Mesendoderm (in vitro differentiated cells): ENCODE measurements around the gene KRTAP12-3.

ENCODE experiments used
- DNase-seq: peaks from one replicate; pipeline ENCODE4 v3.0.0; 2013
- H2AK5ac ChIP-seq: 2 replicates; pipeline ENCODE4 v1.6.1; 2013; ENCODE audit warnings: low read length, inconsistent platforms
- H2BK120ac ChIP-seq: 2 replicates; pipeline ENCODE4 v1.6.1; 2013; ENCODE audit warnings: low read depth, mild to moderate bottlenecking, low read length, moderate library complexity, mixed read lengths
- H2BK15ac ChIP-seq: replicated peaks from 2 replicates; pipeline ENCODE4 v1.6.1; 2013; ENCODE audit warnings: low read depth, mild to moderate bottlenecking, moderate library complexity
- H2BK5ac ChIP-seq: 2 replicates; pipeline ENCODE4 v1.6.1; 2013; ENCODE audit warnings: low read length, inconsistent platforms
- H3K18ac ChIP-seq: 2 replicates; pipeline ENCODE4 v1.6.1; 2013; ENCODE audit warnings: mild to moderate bottlenecking, low read length, mixed read lengths
- H3K23ac ChIP-seq: one replicate; pipeline ENCODE4 v1.6.1; 2013; ENCODE audit warnings: low read length
- H3K27ac ChIP-seq: 2 replicates; pipeline ENCODE4 v1.5.1; 2013; ENCODE audit warnings: low read depth, mild to moderate bottlenecking, inconsistent platforms, low read length, moderate library complexity
- H3K27me3 ChIP-seq: 2 replicates; pipeline ENCODE4 v1.6.1; 2013; ENCODE audit warnings: low read length, control low read depth, mild to moderate bottlenecking, inconsistent platforms; ENCODE audit not compliant: insufficient read depth, poor library complexity
- H3K36me3 ChIP-seq: 2 replicates; pipeline ENCODE4 v1.6.1; 2013; ENCODE audit warnings: low read length, inconsistent platforms; ENCODE audit not compliant: control insufficient read depth, insufficient read depth
- H3K4ac ChIP-seq: one replicate; pipeline ENCODE4 v1.6.1; 2013; ENCODE audit warnings: low read depth, mild to moderate bottlenecking, low read length, moderate library complexity
- H3K4me1 ChIP-seq: 2 replicates; pipeline ENCODE4 v1.6.1; 2013; ENCODE audit warnings: low read depth, low read length, inconsistent platforms; ENCODE audit not compliant: control insufficient read depth
- H3K4me2 ChIP-seq: 2 replicates; pipeline ENCODE4 v1.6.1; 2013; ENCODE audit warnings: low read length
- H3K4me3 ChIP-seq: 2 replicates; pipeline ENCODE4 v1.5.1; 2013; ENCODE audit warnings: mild to moderate bottlenecking, low read length
- H3K56ac ChIP-seq: one replicate; pipeline ENCODE4 v1.6.1; 2013; ENCODE audit warnings: low read length
- H3K79me1 ChIP-seq: 2 replicates; pipeline ENCODE4 v1.6.1; 2013; ENCODE audit warnings: low read length, inconsistent platforms
- H3K79me2 ChIP-seq: 2 replicates; pipeline ENCODE4 v1.6.1; 2013; ENCODE audit warnings: mild to moderate bottlenecking, low read length; ENCODE audit not compliant: control insufficient read depth, insufficient read depth
- H3K9ac ChIP-seq: 2 replicates; pipeline ENCODE4 v1.6.1; 2013; ENCODE audit warnings: low read length, inconsistent platforms
- H4K5ac ChIP-seq: one replicate; pipeline ENCODE4 v1.6.1; 2013; ENCODE audit warnings: low read length
- H4K8ac ChIP-seq: one replicate; pipeline ENCODE4 v1.6.1; 2013; ENCODE audit warnings: low read depth, mild to moderate bottlenecking, control low read depth, low read length, moderate library complexity
- WGBS: extraction: QIAGEN DNeasy Blood & Tissue Kit; methylation state at CpG from one replicate; pipeline ENCODE4 v1.1.7; 2013; ENCODE audit warnings: low lambda C conversion rate, missing lambda C conversion rate; ENCODE audit not compliant: insufficient coverage; ENCODE audit errors: extremely low coverage; 5-methylcytosine and 5-hydroxymethylcytosine counted together

Gene KRTAP12-3

GRCh38 chr21:44666401-44667320 lies 8.9 kb downstream of the KRTAP12-3 start, which contains the start of gene KRTAP12-2:
TSS of gene KRTAP12-2 (minus strand) at chr21:44666927. CDS start at chr21:44666886, 41 bp downstream.
- Histone ChIP-seq H2BK120ac (no peak within 1 kb of the TSS), H3K4me1 (no peaks in the 10 kb centered on the region), H3K56ac (no peak within 1 kb of the TSS), H2BK5ac (no peak within 1 kb of the TSS), H3K4ac (no peak within 1 kb of the TSS), H3K18ac (no peak within 1 kb of the TSS), H3K23ac (no peak within 1 kb of the TSS), H2BK15ac (no peak within 1 kb of the TSS), H4K5ac (no peak within 1 kb of the TSS), H3K36me3 (no peaks in the 10 kb centered on the region), H3K4me2 (no peak within 1 kb of the TSS), H3K9ac (no peak within 1 kb of the TSS), H3K27me3 (no peaks in the 10 kb centered on the region), H3K4me3 (no peak within 1 kb of the TSS), H3K79me1 (no peaks in the 10 kb centered on the region), H3K79me2 (no peaks in the 10 kb centered on the region), H3K27ac (no peak within 1 kb of the TSS), H2AK5ac (no peak within 1 kb of the TSS), H4K8ac (no peak within 1 kb of the TSS)
- WGBS = no CpG with 5 or more reads among the region's 19 CpGs
- DNase-seq = no peak

- Histone ChIP-seq H3K27me3 (no peaks in the 10 kb centered on the region), H4K5ac (no peak overlapping the region), H3K79me2 (no peaks in the 10 kb centered on the region), H3K4ac (no peak overlapping the region), H3K4me3 (no peak overlapping the region), H3K23ac (no peak overlapping the region), H3K9ac (no peak overlapping the region), H3K56ac (no peak overlapping the region), H3K18ac (no peak overlapping the region), H2AK5ac (no peak overlapping the region), H3K27ac (no peak overlapping the region), H3K4me2 (no peak overlapping the region), H2BK120ac (no peak overlapping the region), H3K36me3 (no peaks in the 10 kb centered on the region), H3K4me1 (no peaks in the 10 kb centered on the region), H2BK15ac (no peak overlapping the region), H3K79me1 (no peaks in the 10 kb centered on the region), H2BK5ac (no peak overlapping the region), H4K8ac (no peak overlapping the region)
- no CpG with 5 or more reads among the region's 1 CpG for WGBS
- DNase-seq = no peak
Measured at GRCh38 chr21:44667612-44668011, 9.9 kb downstream of the KRTAP12-3 start.

GRCh38 chr21:44670642-44671432 lies 13.1 kb downstream of the KRTAP12-3 start:
- no CpG with 5 or more reads among the region's 3 CpGs for WGBS
- no peaks in the 10 kb centered on the region for H3K36me3 ChIP-seq
- no peaks in the 10 kb centered on the region for H3K27me3 ChIP-seq
- H2BK15ac ChIP-seq = no peak overlapping the region
- H3K27ac ChIP-seq = no peak overlapping the region
- no peak for DNase-seq
- no peaks in the 10 kb centered on the region for H3K79me1 ChIP-seq
- no peak overlapping the region for H3K56ac ChIP-seq
- no peak overlapping the region for H3K23ac ChIP-seq
- no peak overlapping the region for H3K4me3 ChIP-seq
- H3K79me2 ChIP-seq = no peaks in the 10 kb centered on the region
- H3K18ac ChIP-seq = no peak overlapping the region
- H3K4me2 ChIP-seq = no peak overlapping the region
- H3K9ac ChIP-seq = no peak overlapping the region
- H3K4me1 ChIP-seq = no peaks in the 10 kb centered on the region
- H4K8ac ChIP-seq = no peak overlapping the region
- H2AK5ac ChIP-seq = no peak overlapping the region
- H2BK120ac ChIP-seq = no peak overlapping the region
- no peak overlapping the region for H3K4ac ChIP-seq
- no peak overlapping the region for H2BK5ac ChIP-seq
- H4K5ac ChIP-seq = no peak overlapping the region

- no peak overlapping the region for H2BK120ac ChIP-seq
- H2AK5ac ChIP-seq = no peak overlapping the region
- no peak overlapping the region for H3K56ac ChIP-seq
- no peak overlapping the region for H3K4ac ChIP-seq
- no peak overlapping the region for H4K5ac ChIP-seq
- DNase-seq = no peak
- no peaks in the 10 kb centered on the region for H3K79me1 ChIP-seq
- no peak overlapping the region for H2BK15ac ChIP-seq
- H3K4me1 ChIP-seq = no peaks in the 10 kb centered on the region
- H2BK5ac ChIP-seq = no peak overlapping the region
- no peaks in the 10 kb centered on the region for H3K27me3 ChIP-seq
- no peak overlapping the region for H3K18ac ChIP-seq
- no peaks in the 10 kb centered on the region for H3K36me3 ChIP-seq
- no CpG with 5 or more reads among the region's 1 CpG for WGBS
- no peak overlapping the region for H3K23ac ChIP-seq
- H3K9ac ChIP-seq = no peak overlapping the region
- H3K79me2 ChIP-seq = no peaks in the 10 kb centered on the region
- H3K4me2 ChIP-seq = no peak overlapping the region
- H3K27ac ChIP-seq = no peak overlapping the region
- H3K4me3 ChIP-seq = no peak overlapping the region
- no peak overlapping the region for H4K8ac ChIP-seq
Measured at GRCh38 chr21:44671911-44672310, 14.2 kb downstream of the KRTAP12-3 start.

GRCh38 chr21:44677881-44678280 lies 20.1 kb downstream of the KRTAP12-3 start:
- H3K79me2 ChIP-seq = no peaks in the 10 kb centered on the region
- H3K56ac ChIP-seq = no peak overlapping the region
- no peak overlapping the region for H3K9ac ChIP-seq
- H3K18ac ChIP-seq = no peak overlapping the region
- no peak overlapping the region for H2BK120ac ChIP-seq
- no peaks in the 10 kb centered on the region for H3K27me3 ChIP-seq
- no peak overlapping the region for H3K4me3 ChIP-seq
- no peak overlapping the region for H3K4ac ChIP-seq
- no peaks in the 10 kb centered on the region for H3K4me1 ChIP-seq
- H2BK5ac ChIP-seq = no peak overlapping the region
- no peak overlapping the region for H3K4me2 ChIP-seq
- H4K5ac ChIP-seq = no peak overlapping the region
- no CpG with 5 or more reads among the region's 13 CpGs for WGBS
- H3K36me3 ChIP-seq = no peaks in the 10 kb centered on the region
- no peak overlapping the region for H3K27ac ChIP-seq
- no peaks in the 10 kb centered on the region for H3K79me1 ChIP-seq
- no peak overlapping the region for H2AK5ac ChIP-seq
- H2BK15ac ChIP-seq = no peak overlapping the region
- H3K23ac ChIP-seq = no peak overlapping the region
- H4K8ac ChIP-seq = no peak overlapping the region
- no peak for DNase-seq
